ENCODE measurements around the gene IRAK3.
"Not testable (repeated sequence)": the region's sequence is repeated elsewhere in the genome, so short reads cannot be mapped to it uniquely, and the experiment has no call there.

IRAK3 gene

GRCh38 chr12:66206141-66206540 lies 17.1 kb downstream of the IRAK3 start:
- FAIRE-seq = no peak
- no peak for DNase-seq (ENCODE audit: low spot score)

GRCh38 chr12:66210840-66211239 lies 21.8 kb downstream of the IRAK3 start:
- FAIRE-seq (no peak), DNase-seq (ENCODE audit: low spot score) (no peak)

GRCh38 chr12:66211573-66211972 lies 22.6 kb downstream of the IRAK3 start:
- not testable (repeated sequence) for DNase-seq (ENCODE audit: low spot score); FAIRE-seq

GRCh38 chr12:66213011-66213410 lies 24.0 kb downstream of the IRAK3 start:
- not testable (repeated sequence) for DNase-seq (ENCODE audit: low spot score); FAIRE-seq

GRCh38 chr12:66217342-66217917 lies 28.4 kb downstream of the IRAK3 start:
- FAIRE-seq = no peak
- no peak for DNase-seq (ENCODE audit: low spot score)

GRCh38 chr12:66228462-66228861 lies 39.4 kb downstream of the IRAK3 start:
- DNase-seq (ENCODE audit: low spot score) = no peak
- FAIRE-seq = no peak

- DNase-seq (ENCODE audit: low spot score) (no peak), FAIRE-seq (no peak)
These were observed 43.2 kb downstream of the IRAK3 start for GRCh38 chr12:66232263-66232662.

GRCh38 chr12:66234037-66234693 lies 45.2 kb downstream of the IRAK3 start:
- not testable (repeated sequence) for FAIRE-seq; DNase-seq (ENCODE audit: low spot score)

- not testable (repeated sequence) for FAIRE-seq; DNase-seq (ENCODE audit: low spot score)
These were observed 46.0 kb downstream of the IRAK3 start for GRCh38 chr12:66234773-66235625.

- no peak for FAIRE-seq
- DNase-seq (ENCODE audit: low spot score) = no peak
These were observed 46.7 kb downstream of the IRAK3 start for GRCh38 chr12:66235626-66236281.

GRCh38 chr12:66236282-66236675 lies 47.3 kb downstream of the IRAK3 start:
- DNase-seq (ENCODE audit: low spot score); FAIRE-seq: not testable (repeated sequence)

- FAIRE-seq (no peak), DNase-seq (ENCODE audit: low spot score) (no peak)
These were observed 48.0 kb downstream of the IRAK3 start for GRCh38 chr12:66236969-66237368.

GRCh38 chr12:66237505-66238175 lies 48.6 kb downstream of the IRAK3 start:
- FAIRE-seq = no peak
- DNase-seq (ENCODE audit: low spot score) = no peak

GRCh38 chr12:66239295-66239694 lies 50.3 kb downstream of the IRAK3 start:
- FAIRE-seq (no peak), DNase-seq (ENCODE audit: low spot score) (no peak)

GRCh38 chr12:66240096-66240820 lies 51.2 kb downstream of the IRAK3 start:
- FAIRE-seq (no peak), DNase-seq (ENCODE audit: low spot score) (no peak)

- DNase-seq (ENCODE audit: low spot score) = no peak
- FAIRE-seq = no peak
These were observed 52.3 kb downstream of the IRAK3 start for GRCh38 chr12:66241061-66242043.

- no peak for DNase-seq (ENCODE audit: low spot score)
- no peak for FAIRE-seq
These were observed 53.3 kb downstream of the IRAK3 start for GRCh38 chr12:66242311-66242710.

- FAIRE-seq (no peak), DNase-seq (ENCODE audit: low spot score) (no peak)
These were observed 54.9 kb downstream of the IRAK3 start for GRCh38 chr12:66243911-66244310.

- DNase-seq (ENCODE audit: low spot score) (no peak), FAIRE-seq (no peak)
These were observed 55.4 kb downstream of the IRAK3 start for GRCh38 chr12:66244446-66244845.
